PC-9 (cell line): Measurements from ENCODE around the gene MTA1.

Source experiments
- EZH2 ChIP-seq: fragments of 200-600 bp; sonication (generic); IDR thresholded peaks from 2 replicates; pipeline ENCODE4 v1.8.0; 2017; ENCODE audit warnings: antibody characterized with exemption, low read depth
- TF ChIP-seq, protein P1 (sequence below): fragments of 200-600 bp; sonication (generic); conservative IDR thresholded peaks from 2 replicates; pipeline ENCODE4 v1.6.1; 2017; ENCODE audit warnings: mixed run types, antibody characterized with exemption, mild to moderate bottlenecking, moderate library complexity

DNA sequence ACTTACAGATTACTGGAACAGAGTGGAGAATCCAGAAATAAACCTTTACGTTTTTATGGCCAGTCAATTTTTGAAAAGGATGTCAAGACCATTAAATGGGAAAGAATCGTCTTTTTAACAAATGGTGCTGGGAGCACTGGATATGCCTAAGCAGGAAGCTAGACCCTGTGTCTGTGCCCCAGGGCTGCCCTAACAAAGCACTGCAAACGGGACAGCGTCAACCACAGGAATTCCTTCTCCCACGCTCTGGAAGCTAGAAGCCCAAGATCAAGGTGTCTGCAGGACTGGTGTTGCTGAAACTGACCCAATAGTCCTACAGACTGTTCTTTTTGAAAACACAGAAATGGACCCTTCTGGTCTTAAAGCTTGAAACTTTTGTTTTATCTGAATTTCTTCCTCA lies 97.5 kb downstream of the MTA1 start:
- TF ChIP-seq, protein P1, sequence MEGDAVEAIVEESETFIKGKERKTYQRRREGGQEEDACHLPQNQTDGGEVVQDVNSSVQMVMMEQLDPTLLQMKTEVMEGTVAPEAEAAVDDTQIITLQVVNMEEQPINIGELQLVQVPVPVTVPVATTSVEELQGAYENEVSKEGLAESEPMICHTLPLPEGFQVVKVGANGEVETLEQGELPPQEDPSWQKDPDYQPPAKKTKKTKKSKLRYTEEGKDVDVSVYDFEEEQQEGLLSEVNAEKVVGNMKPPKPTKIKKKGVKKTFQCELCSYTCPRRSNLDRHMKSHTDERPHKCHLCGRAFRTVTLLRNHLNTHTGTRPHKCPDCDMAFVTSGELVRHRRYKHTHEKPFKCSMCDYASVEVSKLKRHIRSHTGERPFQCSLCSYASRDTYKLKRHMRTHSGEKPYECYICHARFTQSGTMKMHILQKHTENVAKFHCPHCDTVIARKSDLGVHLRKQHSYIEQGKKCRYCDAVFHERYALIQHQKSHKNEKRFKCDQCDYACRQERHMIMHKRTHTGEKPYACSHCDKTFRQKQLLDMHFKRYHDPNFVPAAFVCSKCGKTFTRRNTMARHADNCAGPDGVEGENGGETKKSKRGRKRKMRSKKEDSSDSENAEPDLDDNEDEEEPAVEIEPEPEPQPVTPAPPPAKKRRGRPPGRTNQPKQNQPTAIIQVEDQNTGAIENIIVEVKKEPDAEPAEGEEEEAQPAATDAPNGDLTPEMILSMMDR = no peak
- TF ChIP-seq EZH2 = no peak
